PC-3 (cell line): ENCODE data around the gene UBE2U. TPM values are rescaled to one million over a fixed set of nuclear protein-coding genes. Genes with fewer than 3 reads are reported as not detected.

Experiments used
- ATAC-seq: fragments of 200-7000 bp; cut with Tn5 transposase; 2 replicates; pipeline ENCODE4 v1.9.1; 2020; ENCODE audit warnings: mild to moderate bottlenecking, moderate library complexity
- BruUV-seq: library from RNA; stranded (reverse); fragments of 400-500 nt; replicated peaks from 2 replicates; lab custom pipeline; 2021; lab: Mats Ljungman, UMichigan
- CTCF ChIA-PET: fragments of 300-600 bp; sonication (Branson Sonifier 250); formaldehyde crosslinking; loops from one replicate; lab custom pipeline; 2022; ENCODE audit warnings: antibody characterized with exemption; lab: Charles Lee
- POLR2A ChIA-PET: fragments of 300-600 bp; sonication (Branson Sonifier 250); formaldehyde crosslinking; loops from one replicate; lab custom pipeline; 2022; ENCODE audit warnings: antibody characterized with exemption; ENCODE audit not compliant: unreplicated experiment; lab: Charles Lee
- DNase-seq: peaks from one replicate; pipeline ENCODE4 v3.0.0-alpha.2; 2015
- H2AFZ ChIP-seq: fragments of 300-600 bp; sonication (generic); 2 replicates; pipeline ENCODE4 v1.6.0; 2016; ENCODE audit warnings: antibody characterized with exemption, low read length
- H3F3A ChIP-seq: fragments of 300-600 bp; sonication (generic); one replicate; pipeline ENCODE4 v1.6.0; 2017; ENCODE audit warnings: antibody characterized with exemption, low read length, control low read depth, mild to moderate bottlenecking; ENCODE audit not compliant: unreplicated experiment
- H3K27ac ChIP-seq: fragments of 300-600 bp; sonication (generic); 2 replicates; pipeline ENCODE4 v1.5.1; 2016; ENCODE audit warnings: mild to moderate bottlenecking, low read length
- H3K27me3 ChIP-seq: fragments of 300-600 bp; sonication (generic); 2 replicates; pipeline ENCODE4 v1.6.1; 2016; ENCODE audit warnings: low read length, mixed read lengths
- H3K36me3 ChIP-seq: fragments of 300-600 bp; sonication (generic); 2 replicates; pipeline ENCODE4 v1.6.1; 2016; ENCODE audit warnings: low read depth, mixed run types, low read length, mixed read lengths
- H3K4me1 ChIP-seq: fragments of 300-600 bp; sonication (generic); 2 replicates; pipeline ENCODE4 v1.5.1; 2016; ENCODE audit warnings: low read length; ENCODE audit not compliant: insufficient read depth
- H3K4me2 ChIP-seq: fragments of 300-600 bp; sonication (generic); 2 replicates; pipeline ENCODE4 v1.6.0; 2016; ENCODE audit warnings: low read length
- H3K4me3 ChIP-seq: fragments of 300-600 bp; sonication (generic); 2 replicates; pipeline ENCODE4 v1.5.1; 2016; ENCODE audit warnings: mild to moderate bottlenecking, low read length, mixed read lengths
- H3K79me2 ChIP-seq: fragments of 300-600 bp; sonication (generic); 2 replicates; pipeline ENCODE4 v1.6.1; 2017; ENCODE audit warnings: low read length, mixed read lengths
- H3K9ac ChIP-seq: fragments of 300-600 bp; sonication (generic); 2 replicates; pipeline ENCODE4 v1.6.0; 2016; ENCODE audit warnings: mild to moderate bottlenecking, low read length
- H3K9me2 ChIP-seq: fragments of 300-600 bp; sonication (generic); replicated peaks from 2 replicates; pipeline ENCODE4 v1.6.1; 2016; ENCODE audit warnings: mixed run types, low read length, mixed read lengths
- H3K9me3 ChIP-seq: fragments of 300-600 bp; sonication (generic); 2 replicates; pipeline ENCODE4 v1.6.1; 2016; ENCODE audit warnings: low read length, mixed read lengths
- H4K20me1 ChIP-seq: fragments of 300-600 bp; sonication (generic); 2 replicates; pipeline ENCODE4 v1.6.1; 2016; ENCODE audit warnings: low read length, mixed read lengths
- EZH2 ChIP-seq: fragments of 300-600 bp; sonication (generic); IDR thresholded peaks from one replicate; pipeline ENCODE4 v1.6.1; 2017; ENCODE audit warnings: antibody characterized with exemption, mild to moderate bottlenecking, low read length; ENCODE audit not compliant: unreplicated experiment
- EZH2phosphoT487 ChIP-seq: fragments of 300-600 bp; sonication (generic); IDR thresholded peaks from 2 replicates; pipeline ENCODE4 v1.6.1; 2018; ENCODE audit warnings: mild to moderate bottlenecking, antibody characterized with exemption, low read length, borderline replicate concordance
- intact Hi-C: fragments of 100-400 bp; cut with micrococcal nuclease; formaldehyde crosslinking; loops from 2 replicates; pipeline ENCODE4 v1.9.0; 2023
- total RNA-seq: library from RNA; depleted of rRNA; stranded (reverse); fragments of >200 nt; gene quantifications from 2 replicates; pipeline ENCODE4 v1.2.3, GENCODE V29; 2014
- TF ChIP-seq, protein P1 (sequence below): fragments of 300-600 bp; sonication (generic); conservative IDR thresholded peaks from 2 replicates; pipeline ENCODE4 v1.5.1; 2017; ENCODE audit warnings: antibody characterized with exemption, low read depth, mild to moderate bottlenecking, low read length

Gene UBE2U
- total RNA-seq, 1 experiment from 2014 or later = not detected

DNA sequence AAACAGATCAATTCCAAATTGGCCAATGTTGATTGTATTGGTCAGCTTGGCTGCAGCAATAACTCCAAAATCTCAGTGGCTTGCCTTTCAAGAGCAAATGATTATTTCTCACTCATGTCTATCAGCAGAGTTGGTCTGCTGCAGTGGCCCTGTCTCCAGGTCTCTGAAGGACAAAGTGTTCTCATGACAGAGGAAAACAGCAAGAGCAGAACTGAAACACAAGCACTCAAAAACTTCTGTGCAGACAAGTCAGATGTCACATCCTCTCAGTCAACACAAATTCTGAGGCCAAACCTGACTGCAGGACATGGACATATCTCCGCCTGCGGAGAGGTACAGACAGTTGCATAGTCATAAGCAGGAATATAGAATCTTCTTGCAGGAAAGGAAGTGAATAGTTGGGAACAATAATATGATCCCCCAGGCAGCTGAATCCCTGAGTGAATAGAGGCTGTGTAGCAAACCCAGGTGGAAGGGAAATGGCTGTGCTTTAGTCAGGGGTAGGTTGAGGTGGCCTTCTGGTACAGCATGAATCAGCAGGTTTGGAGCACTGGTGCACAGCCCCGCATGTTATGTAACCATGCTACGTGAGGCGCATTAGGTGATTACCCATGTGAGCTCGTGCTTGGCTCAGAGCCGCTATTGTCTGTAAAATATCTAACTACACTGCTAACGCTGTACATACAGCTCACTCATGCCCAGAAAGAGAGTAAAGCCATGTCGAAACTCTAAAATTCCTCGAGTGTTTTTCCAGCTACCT is 17.1 kb upstream of the UBE2U start:
- Histone ChIP-seq H3F3A (no peaks in the 10 kb centered on the region), H3K9ac (no peak overlapping the region), H3K4me2 (no peak overlapping the region), H3K9me2 (no peaks in the 10 kb centered on the region), H3K27me3 (no peaks in the 10 kb centered on the region), H3K36me3 (no peaks in the 10 kb centered on the region), H3K4me3 (no peak overlapping the region), H2AFZ (no peak overlapping the region), H3K79me2 (no peaks in the 10 kb centered on the region), H4K20me1 (no peaks in the 10 kb centered on the region), H3K27ac (no peak overlapping the region), H3K9me3 (no peaks in the 10 kb centered on the region), H3K4me1 (peaks cover 32% of the 10 kb centered on the region)
- ChIA-PET POLR2A (no interaction called here), CTCF (no interaction called here)
- no peak for ATAC-seq
- DNase-seq = no peak
- intact Hi-C loops = no loop called here
- BruUV-seq = no TSS peak
- TF ChIP-seq, protein P1, sequence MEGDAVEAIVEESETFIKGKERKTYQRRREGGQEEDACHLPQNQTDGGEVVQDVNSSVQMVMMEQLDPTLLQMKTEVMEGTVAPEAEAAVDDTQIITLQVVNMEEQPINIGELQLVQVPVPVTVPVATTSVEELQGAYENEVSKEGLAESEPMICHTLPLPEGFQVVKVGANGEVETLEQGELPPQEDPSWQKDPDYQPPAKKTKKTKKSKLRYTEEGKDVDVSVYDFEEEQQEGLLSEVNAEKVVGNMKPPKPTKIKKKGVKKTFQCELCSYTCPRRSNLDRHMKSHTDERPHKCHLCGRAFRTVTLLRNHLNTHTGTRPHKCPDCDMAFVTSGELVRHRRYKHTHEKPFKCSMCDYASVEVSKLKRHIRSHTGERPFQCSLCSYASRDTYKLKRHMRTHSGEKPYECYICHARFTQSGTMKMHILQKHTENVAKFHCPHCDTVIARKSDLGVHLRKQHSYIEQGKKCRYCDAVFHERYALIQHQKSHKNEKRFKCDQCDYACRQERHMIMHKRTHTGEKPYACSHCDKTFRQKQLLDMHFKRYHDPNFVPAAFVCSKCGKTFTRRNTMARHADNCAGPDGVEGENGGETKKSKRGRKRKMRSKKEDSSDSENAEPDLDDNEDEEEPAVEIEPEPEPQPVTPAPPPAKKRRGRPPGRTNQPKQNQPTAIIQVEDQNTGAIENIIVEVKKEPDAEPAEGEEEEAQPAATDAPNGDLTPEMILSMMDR = no peak
- TF ChIP-seq EZH2phosphoT487 (no peak), EZH2 (no peak)

DNA sequence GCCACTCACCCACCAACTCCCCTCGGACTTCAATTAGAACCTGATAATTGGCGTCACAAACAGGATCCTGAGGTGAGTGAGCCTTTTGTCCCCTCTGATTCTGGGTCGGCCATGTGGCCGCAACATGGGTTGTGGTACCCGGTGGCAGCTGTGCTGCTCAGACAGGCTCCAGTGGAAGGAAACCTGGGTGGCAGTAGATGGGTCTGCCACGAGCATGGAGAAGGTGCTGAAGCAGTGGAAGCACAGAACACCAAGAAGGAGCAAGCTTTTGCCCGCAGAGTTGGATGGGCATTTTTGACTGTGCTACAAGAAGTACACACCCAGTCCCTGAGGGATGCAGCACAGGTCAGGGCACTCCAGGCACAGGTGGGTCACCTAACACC is 16.5 kb upstream of the UBE2U start:
- H3K9ac ChIP-seq = no peak overlapping the region
- ChIA-PET CTCF (no interaction called here), POLR2A (no interaction called here)
- no TSS peak for BruUV-seq
- no peaks in the 10 kb centered on the region for H3K9me2 ChIP-seq
- no peaks in the 10 kb centered on the region for H4K20me1 ChIP-seq
- peaks cover 32% of the 10 kb centered on the region for H3K4me1 ChIP-seq
- H3K36me3 ChIP-seq = no peaks in the 10 kb centered on the region
- ATAC-seq (no peak), DNase-seq (no peak)
- H3K9me3 ChIP-seq = no peaks in the 10 kb centered on the region
- TF ChIP-seq EZH2 = no peak
- TF ChIP-seq, protein P1 = no peak
- no peak overlapping the region for H3K4me2 ChIP-seq
- intact Hi-C loops = no loop called here
- H3F3A ChIP-seq = no peaks in the 10 kb centered on the region
- no peak overlapping the region for H2AFZ ChIP-seq
- H3K27me3 ChIP-seq = no peaks in the 10 kb centered on the region
- H3K4me3 ChIP-seq = no peak overlapping the region
- no peaks in the 10 kb centered on the region for H3K79me2 ChIP-seq
- H3K27ac ChIP-seq = no peak overlapping the region

DNA sequence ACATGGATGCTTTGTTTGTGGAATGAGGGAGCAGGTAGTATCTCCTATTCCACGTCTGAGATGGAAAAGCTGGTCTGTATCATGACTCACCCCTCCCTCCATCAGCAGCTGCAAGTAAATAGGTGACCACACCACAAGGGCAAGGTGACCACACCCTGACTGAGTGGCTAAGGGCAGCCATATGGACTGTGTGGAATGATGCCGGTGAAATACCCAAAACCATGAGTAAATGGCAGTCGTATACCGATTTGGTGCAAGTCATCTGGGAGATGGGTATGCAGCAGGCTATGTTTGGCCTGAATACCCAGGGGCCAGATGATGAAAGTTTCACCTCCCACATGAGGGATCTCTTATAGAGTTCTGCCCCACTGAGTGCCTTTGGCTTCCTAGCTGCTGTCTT is 15.8 kb upstream of the UBE2U start:
- ATAC-seq (no peak), DNase-seq (peak; percentile 65)
- Histone ChIP-seq H2AFZ (no peak overlapping the region), H3K4me3 (no peak overlapping the region), H4K20me1 (no peaks in the 10 kb centered on the region), H3K9me2 (no peaks in the 10 kb centered on the region), H3K4me2 (no peak overlapping the region), H3K4me1 (peaks cover 32% of the 10 kb centered on the region), H3K36me3 (no peaks in the 10 kb centered on the region), H3F3A (no peaks in the 10 kb centered on the region), H3K27ac (no peak overlapping the region), H3K9ac (no peak overlapping the region), H3K79me2 (no peaks in the 10 kb centered on the region), H3K27me3 (no peaks in the 10 kb centered on the region), H3K9me3 (no peaks in the 10 kb centered on the region)
- no TSS peak for BruUV-seq
- ChIA-PET CTCF (no interaction called here), POLR2A (interaction anchor here (0.5 kb wide), 1 partner anchor 412 kb away, joined by 3 read pairs; no protein-coding TSS in a partner anchor)
- no peak for TF ChIP-seq EZH2
- TF ChIP-seq, protein P1 = no peak
- intact Hi-C loops = no loop called here
